ENCODE measurements around the gene PRMT7.

The PRMT7 gene

DNA sequence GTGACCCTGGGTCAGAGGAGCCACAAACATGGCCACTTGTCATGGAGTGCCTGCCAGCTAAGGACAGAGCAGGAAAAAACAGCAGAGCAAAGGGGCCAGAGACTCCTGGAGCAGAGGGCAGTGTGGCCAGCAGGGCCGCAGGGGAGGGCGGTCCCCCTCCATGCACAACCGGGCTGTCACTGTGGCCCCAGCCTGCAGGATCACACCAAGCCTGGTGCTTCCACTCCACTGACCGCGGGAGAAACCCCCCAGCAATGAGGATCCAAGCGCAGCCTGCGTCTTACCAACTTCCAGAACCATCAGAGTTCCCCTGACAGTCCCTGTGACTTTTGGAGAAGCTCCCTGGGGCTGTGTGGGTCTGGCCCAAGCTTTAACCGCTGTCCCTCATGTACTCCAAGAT lies 62.0 kb downstream of the PRMT7 start:
- Histone ChIP-seq H3K27ac (ENCODE audit: low read depth, low read length) (no peak overlapping the region), H3K9ac (ENCODE audit: low read depth, low read length) (no peak overlapping the region), H3K9me3 (ENCODE audit: control insufficient read depth, insufficient read depth, low read length) (no peaks in the 10 kb centered on the region), H3K27me3 (ENCODE audit: control insufficient read depth, insufficient read depth, low read length) (no peaks in the 10 kb centered on the region), H3K4me1 (ENCODE audit: control insufficient read depth, insufficient read depth, low read length) (no peaks in the 10 kb centered on the region), H3K36me3 (ENCODE audit: control insufficient read depth, insufficient read depth, low read length) (no peaks in the 10 kb centered on the region), H3K4me3 (ENCODE audit: low read depth, low read length) (no peak overlapping the region)

DNA sequence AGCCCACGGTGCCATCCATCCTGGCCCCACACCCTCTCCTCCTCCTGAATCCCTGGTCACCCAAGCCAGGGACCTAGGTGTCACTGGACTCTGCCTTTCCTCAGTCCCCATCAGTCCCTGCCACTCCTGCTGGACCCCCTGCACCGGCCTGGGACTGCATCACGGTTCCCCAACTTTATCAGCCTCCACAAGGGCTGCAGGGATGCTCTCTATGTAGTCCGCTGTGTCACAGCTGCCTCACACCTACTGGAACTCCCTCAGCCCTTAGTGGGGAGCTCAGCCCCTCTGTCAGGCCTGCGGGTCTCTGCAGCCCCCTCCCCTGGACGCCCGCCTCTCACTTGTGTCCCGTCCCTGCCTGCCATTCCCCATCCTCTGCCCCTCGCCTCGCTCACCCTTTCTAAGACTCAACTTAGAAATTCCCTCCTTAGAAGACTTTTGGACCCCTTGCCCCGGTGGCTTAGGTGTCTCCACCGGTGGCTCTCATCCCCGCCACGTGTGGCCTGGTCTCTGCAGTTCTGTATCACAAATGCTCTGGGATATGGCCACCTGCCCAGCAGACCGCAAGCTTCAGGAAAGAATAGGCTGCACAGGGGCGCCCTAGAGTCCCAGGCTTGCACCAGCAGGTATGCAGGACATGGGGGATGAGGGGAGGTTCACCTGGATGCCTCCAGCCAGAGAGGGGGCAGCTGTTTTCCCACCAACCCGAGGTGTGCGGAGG lies 62.9 kb downstream of the PRMT7 start:
- no peaks in the 10 kb centered on the region for H3K27me3 ChIP-seq (ENCODE audit: control insufficient read depth, insufficient read depth, low read length)

DNA sequence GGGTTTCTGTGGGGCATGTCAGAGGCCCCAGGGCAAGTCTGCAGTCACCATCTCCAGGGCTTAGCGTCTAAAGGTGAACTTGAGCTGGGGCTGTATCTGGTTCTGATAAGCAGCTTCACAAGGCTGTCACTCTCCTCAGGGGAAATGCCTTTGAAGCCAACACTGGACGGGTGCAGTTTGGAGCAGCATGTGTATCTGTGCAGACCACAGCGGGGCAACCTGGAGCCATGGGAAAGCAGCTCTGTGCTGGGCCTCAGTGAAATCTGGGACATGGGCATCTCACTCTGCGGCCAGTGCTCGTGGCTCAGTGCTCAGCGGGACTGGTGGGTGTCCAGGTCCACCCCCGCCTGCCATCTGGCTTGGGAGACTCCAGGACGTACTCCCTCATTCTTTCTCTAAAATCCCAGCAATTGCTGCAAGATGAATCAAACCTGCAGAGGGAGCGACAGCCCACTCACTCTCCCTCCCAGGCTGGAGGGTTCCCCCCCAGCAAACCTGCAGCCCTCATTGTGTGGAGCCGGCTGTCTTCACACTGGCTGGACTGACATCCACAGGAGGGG lies 63.5 kb downstream of the PRMT7 start:
- no peaks in the 10 kb centered on the region for H3K27me3 ChIP-seq (ENCODE audit: control insufficient read depth, insufficient read depth, low read length)
- no peaks in the 10 kb centered on the region for H3K4me1 ChIP-seq (ENCODE audit: control insufficient read depth, insufficient read depth, low read length)
- H3K9ac ChIP-seq (ENCODE audit: low read depth, low read length) = no peak overlapping the region
- no peak overlapping the region for H3K4me3 ChIP-seq (ENCODE audit: low read depth, low read length)
- H3K9me3 ChIP-seq (ENCODE audit: control insufficient read depth, insufficient read depth, low read length) = no peaks in the 10 kb centered on the region
- no peaks in the 10 kb centered on the region for H3K36me3 ChIP-seq (ENCODE audit: control insufficient read depth, insufficient read depth, low read length)
- no peak overlapping the region for H3K27ac ChIP-seq (ENCODE audit: low read depth, low read length)

More for the DNA sequence above, 62.9 kb downstream of the PRMT7 start:
- H3K4me3 ChIP-seq (ENCODE audit: low read depth, low read length) = no peak overlapping the region
- no peaks in the 10 kb centered on the region for H3K36me3 ChIP-seq (ENCODE audit: control insufficient read depth, insufficient read depth, low read length)
- H3K9ac ChIP-seq (ENCODE audit: low read depth, low read length) = no peak overlapping the region
- no peak overlapping the region for H3K27ac ChIP-seq (ENCODE audit: low read depth, low read length)
- H3K9me3 ChIP-seq (ENCODE audit: control insufficient read depth, insufficient read depth, low read length) = no peaks in the 10 kb centered on the region
- no peaks in the 10 kb centered on the region for H3K4me1 ChIP-seq (ENCODE audit: control insufficient read depth, insufficient read depth, low read length)

DNA sequence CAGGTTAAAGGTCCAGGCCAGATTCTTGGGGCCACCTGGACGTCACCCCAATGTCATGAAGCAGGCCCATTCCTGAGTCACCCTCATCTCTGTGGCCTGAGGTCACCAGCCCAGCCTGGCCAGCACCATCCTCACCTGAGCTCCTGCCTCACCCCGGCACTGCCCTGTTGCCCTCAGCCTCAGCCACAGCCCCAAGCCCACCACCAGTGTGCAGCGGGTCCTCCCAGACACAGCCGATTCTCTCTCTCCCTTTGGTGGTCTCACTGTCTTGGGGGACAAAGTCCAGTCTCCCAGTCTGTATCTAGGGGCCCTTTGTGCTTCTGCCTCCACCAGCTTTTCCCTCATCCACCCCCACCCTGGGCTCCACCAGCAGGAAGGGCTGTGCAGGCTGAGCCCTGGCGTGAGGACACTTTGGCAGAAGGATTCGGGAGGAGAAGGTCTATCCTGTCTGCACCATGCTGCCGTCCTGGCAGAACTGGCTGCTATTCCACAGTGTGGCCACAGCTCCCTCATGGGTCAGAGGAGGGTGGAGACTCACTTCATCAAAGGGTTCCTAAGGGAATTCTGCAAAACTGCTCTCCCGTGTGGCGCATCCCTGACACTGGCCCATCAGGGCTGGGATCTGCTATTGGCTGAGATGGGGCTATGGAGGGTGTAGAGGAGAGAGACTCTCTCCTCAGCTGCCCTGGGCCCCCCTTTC lies 64.3 kb downstream of the PRMT7 start:
- Histone ChIP-seq H3K4me1 (ENCODE audit: control insufficient read depth, insufficient read depth, low read length) (no peaks in the 10 kb centered on the region), H3K27me3 (ENCODE audit: control insufficient read depth, insufficient read depth, low read length) (no peaks in the 10 kb centered on the region), H3K36me3 (ENCODE audit: control insufficient read depth, insufficient read depth, low read length) (no peaks in the 10 kb centered on the region), H3K9me3 (ENCODE audit: control insufficient read depth, insufficient read depth, low read length) (no peaks in the 10 kb centered on the region), H3K9ac (ENCODE audit: low read depth, low read length) (no peak overlapping the region), H3K4me3 (ENCODE audit: low read depth, low read length) (no peak overlapping the region), H3K27ac (ENCODE audit: low read depth, low read length) (no peak overlapping the region)

DNA sequence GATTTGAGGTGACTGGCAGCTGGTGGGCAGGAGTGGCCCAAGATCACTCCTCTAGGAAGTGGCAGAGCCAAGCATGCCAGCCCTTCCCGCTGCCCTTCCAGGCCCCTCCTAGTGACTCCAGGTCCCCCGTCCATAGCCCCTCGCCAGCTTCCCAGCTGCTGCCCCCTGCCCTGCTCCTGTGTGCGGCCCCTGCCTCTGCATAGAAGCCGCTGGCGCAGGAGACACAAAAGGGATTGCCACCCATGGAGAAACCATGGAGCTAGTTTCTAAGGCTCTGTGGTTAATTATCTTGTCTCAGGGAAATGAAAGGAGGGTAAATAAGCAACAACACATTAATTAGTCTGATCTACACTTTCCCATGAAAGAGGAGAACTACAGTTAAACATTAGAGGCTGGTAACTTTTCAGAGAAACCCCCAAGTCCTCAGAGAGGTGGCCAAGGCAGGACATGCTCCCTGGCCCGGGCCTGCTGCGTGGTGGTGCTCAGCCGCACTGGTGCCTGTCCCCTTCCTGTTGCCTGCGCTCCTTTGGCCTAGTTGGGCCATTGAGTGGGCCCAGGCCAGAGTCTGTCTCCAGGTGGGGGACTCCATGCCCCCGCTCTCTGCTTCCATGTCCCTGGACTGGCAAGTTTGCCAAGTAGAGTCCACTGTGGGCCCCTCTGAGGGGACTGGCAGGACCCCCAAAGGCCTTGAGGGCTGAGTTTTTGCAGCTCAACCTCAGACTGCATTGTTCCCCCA lies 65.2 kb downstream of the PRMT7 start:
- Histone ChIP-seq H3K4me1 (ENCODE audit: control insufficient read depth, insufficient read depth, low read length) (no peaks in the 10 kb centered on the region), H3K36me3 (ENCODE audit: control insufficient read depth, insufficient read depth, low read length) (no peaks in the 10 kb centered on the region)

DNA sequence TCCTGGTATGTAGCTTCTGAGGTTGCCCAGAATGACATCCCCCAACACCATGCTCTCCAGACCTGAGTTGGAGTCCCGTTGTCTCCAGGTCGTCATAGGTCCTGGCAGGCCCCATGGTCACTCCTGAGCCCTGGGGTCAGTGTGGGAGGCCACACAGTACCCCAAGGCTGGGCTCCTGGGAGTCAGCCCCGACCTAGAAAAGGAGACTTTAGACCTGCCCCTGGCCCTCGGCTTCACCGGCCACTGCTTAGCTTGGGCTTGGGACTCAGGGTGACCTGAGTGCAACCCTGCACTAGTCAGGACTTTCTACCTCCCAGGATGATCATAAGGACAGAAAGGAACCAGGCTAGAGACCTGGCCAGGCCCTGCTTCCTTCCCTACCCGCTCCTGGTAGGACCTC lies 65.8 kb downstream of the PRMT7 start:
- Histone ChIP-seq H3K36me3 (ENCODE audit: control insufficient read depth, insufficient read depth, low read length) (no peaks in the 10 kb centered on the region), H3K4me1 (ENCODE audit: control insufficient read depth, insufficient read depth, low read length) (no peaks in the 10 kb centered on the region), H3K9ac (ENCODE audit: low read depth, low read length) (no peak overlapping the region), H3K27ac (ENCODE audit: low read depth, low read length) (no peak overlapping the region), H3K4me3 (ENCODE audit: low read depth, low read length) (no peak overlapping the region), H3K9me3 (ENCODE audit: control insufficient read depth, insufficient read depth, low read length) (no peaks in the 10 kb centered on the region), H3K27me3 (ENCODE audit: control insufficient read depth, insufficient read depth, low read length) (no peaks in the 10 kb centered on the region)

More for the DNA sequence above, 65.2 kb downstream of the PRMT7 start:
- Histone ChIP-seq H3K9me3 (ENCODE audit: control insufficient read depth, insufficient read depth, low read length) (no peaks in the 10 kb centered on the region), H3K4me3 (ENCODE audit: low read depth, low read length) (no peak overlapping the region), H3K9ac (ENCODE audit: low read depth, low read length) (no peak overlapping the region), H3K27ac (ENCODE audit: low read depth, low read length) (no peak overlapping the region), H3K27me3 (ENCODE audit: control insufficient read depth, insufficient read depth, low read length) (no peaks in the 10 kb centered on the region)

DNA sequence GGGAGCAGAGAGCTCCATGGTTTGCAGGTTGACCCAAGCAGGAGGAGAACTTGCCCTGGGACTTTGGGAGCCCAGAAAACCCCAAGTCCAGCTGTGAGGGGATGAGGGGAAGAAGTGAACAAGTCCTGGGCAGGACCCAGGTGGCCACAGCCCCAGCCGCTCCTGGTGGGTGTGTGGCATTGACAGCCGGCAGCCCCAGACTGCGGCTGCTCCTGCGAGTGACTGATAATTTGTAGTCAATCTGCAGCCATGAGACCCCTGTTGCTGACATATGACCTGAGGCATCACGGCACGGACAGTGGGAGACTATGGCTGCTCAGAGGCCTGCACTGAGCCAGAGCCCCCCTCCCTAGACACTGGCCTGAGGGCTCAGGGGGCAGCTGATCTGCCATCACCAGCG lies 66.4 kb downstream of the PRMT7 start:
- no peaks in the 10 kb centered on the region for H3K36me3 ChIP-seq (ENCODE audit: control insufficient read depth, insufficient read depth, low read length)
- H3K27me3 ChIP-seq (ENCODE audit: control insufficient read depth, insufficient read depth, low read length) = no peaks in the 10 kb centered on the region
- H3K9ac ChIP-seq (ENCODE audit: low read depth, low read length) = no peak overlapping the region
- no peaks in the 10 kb centered on the region for H3K9me3 ChIP-seq (ENCODE audit: control insufficient read depth, insufficient read depth, low read length)
- H3K4me1 ChIP-seq (ENCODE audit: control insufficient read depth, insufficient read depth, low read length) = no peaks in the 10 kb centered on the region
- no peak overlapping the region for H3K27ac ChIP-seq (ENCODE audit: low read depth, low read length)
- H3K4me3 ChIP-seq (ENCODE audit: low read depth, low read length) = no peak overlapping the region

DNA sequence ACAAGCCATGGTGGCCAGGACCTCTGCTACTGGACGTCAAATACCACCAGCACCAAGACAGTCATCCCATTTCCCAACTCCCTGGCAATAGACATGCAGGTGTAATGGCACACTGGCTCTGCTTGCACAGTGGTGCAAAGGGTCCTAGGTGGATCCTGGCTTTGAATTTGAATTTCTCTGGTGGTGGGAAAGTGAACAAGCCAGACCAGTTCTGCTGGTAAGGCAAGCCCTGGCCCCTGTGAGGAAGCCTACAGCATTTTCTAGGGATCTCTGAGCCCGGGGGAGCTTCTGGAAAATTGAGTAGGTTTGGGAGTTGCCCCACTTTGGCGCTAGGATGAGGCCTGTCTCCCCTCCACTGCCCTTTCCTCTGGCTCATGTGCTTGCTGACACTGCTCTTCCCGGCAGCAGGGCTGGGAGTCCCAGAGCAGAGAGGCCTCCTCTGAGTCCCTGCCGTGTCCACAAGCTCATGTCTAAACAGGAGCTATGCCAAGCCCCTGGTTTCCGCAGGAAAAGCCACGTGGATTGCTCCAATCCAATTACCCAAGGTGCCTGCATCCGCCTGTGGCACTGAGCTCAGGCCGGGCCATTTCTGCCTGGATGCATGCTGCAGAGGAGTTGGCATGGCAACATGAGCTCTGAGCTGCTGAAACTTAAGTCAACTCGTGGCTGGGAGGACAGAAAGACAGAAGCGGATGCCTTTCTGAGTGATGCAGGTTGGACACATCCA lies 67.0 kb downstream of the PRMT7 start:
- Histone ChIP-seq H3K9me3 (ENCODE audit: control insufficient read depth, insufficient read depth, low read length) (no peaks in the 10 kb centered on the region), H3K4me1 (ENCODE audit: control insufficient read depth, insufficient read depth, low read length) (no peaks in the 10 kb centered on the region), H3K36me3 (ENCODE audit: control insufficient read depth, insufficient read depth, low read length) (no peaks in the 10 kb centered on the region), H3K9ac (ENCODE audit: low read depth, low read length) (no peak overlapping the region), H3K4me3 (ENCODE audit: low read depth, low read length) (no peak overlapping the region), H3K27me3 (ENCODE audit: control insufficient read depth, insufficient read depth, low read length) (no peaks in the 10 kb centered on the region), H3K27ac (ENCODE audit: low read depth, low read length) (no peak overlapping the region)

DNA sequence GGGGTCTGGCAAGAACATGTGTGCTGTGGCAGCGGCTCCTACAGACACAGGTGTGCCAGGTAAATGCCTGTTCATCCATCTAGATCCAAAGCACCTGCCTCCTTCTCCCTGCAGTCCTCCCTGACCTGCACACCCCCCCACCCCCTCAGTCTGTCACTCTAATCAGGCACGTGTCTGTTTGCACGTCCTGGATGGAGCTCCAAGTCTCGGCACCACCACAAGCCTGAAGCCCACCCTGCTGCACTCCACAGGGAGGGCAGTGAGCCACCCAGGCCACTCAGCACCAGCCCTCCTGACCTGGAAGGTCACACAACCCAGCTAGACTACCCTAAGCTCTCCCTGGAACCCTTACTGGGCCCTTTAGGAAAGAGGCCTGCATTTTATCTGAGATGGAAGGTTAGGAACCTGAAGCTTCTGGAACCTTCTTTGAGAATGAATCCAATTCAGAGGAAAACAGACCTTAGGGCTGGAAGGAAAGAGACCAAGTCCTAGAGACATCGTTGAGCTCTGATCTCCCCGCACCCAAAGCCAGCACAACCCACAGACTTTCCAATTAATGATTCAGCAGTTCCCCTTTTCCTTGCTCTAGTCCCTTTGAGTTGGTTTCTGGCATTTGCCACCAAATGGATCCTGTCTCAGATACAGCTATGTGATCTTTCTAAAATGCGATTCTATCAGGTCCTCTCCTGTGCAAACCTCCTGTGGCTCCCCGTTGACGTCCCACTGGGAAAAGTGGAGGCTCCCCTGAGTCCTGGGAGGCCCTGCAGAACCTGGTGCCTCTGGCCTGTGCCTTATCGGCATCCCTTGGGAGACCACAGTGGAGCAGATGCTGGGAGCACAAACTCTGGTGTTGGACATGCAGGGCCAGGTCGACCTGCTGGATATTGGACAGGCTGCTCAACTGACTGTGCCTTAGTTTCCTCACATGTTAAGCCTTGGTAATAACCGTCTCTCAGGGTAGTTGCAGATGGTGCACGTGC lies 67.9 kb downstream of the PRMT7 start:
- Histone ChIP-seq H3K27me3 (ENCODE audit: control insufficient read depth, insufficient read depth, low read length) (no peaks in the 10 kb centered on the region), H3K27ac (ENCODE audit: low read depth, low read length) (no peak overlapping the region), H3K9ac (ENCODE audit: low read depth, low read length) (no peak overlapping the region)

More for the DNA sequence above, 67.9 kb downstream of the PRMT7 start:
- Histone ChIP-seq H3K4me1 (ENCODE audit: control insufficient read depth, insufficient read depth, low read length) (peaks cover 2% of the 10 kb centered on the region; the same call in 1 of the 2 replicates), H3K36me3 (ENCODE audit: control insufficient read depth, insufficient read depth, low read length) (no peaks in the 10 kb centered on the region), H3K9me3 (ENCODE audit: control insufficient read depth, insufficient read depth, low read length) (no peaks in the 10 kb centered on the region), H3K4me3 (ENCODE audit: low read depth, low read length) (no peak overlapping the region)
